ENCODE measurements around the gene GLDN.
"Not testable (repeated sequence)": the region's sequence is repeated elsewhere in the genome, so short reads cannot be mapped to it uniquely, and the experiment has no call there.

GLDN gene

DNA sequence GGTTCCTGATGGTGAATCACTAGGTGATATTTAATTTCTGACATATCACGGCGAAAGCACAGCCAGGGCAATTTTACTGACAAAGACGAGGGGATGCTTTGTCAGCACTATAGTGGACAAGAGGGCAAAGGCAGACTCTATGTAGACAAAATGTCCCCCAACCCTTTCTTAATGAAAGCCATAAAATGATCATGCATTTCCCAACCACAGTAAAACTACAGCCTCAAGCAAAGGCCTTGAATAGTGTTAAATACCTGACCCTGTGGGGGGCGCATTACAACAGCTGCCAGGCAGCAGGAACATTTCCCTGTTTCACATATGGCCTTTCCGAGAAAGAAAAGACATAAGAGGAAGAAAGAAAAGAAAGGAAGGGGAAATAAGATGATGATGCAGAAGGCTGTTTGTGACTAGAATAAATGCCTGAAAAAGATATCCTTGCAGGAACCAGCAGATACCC lies 49.5 kb downstream of the GLDN start:
- DNase-seq = no peak

DNA sequence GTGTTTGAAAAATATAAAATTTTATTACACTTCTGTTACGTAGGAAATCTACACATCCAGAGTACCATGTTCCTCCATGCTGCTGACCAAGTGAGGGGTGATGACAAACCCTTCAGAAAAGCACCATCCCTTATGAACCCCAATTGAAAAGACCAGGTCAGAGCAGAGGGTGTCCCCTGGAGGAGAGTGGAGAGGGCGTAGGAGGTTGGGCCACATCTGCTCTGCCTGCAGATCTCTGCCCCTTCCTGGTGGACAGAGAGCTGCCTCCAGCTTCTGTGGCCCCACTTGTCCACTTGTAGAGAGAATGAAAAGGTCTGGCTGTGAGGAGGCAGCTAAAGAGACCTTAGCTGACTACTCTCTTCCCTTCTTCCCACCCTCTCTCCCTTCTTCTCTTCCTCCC lies 55.5 kb downstream of the GLDN start:
- no peak for DNase-seq

GRCh38 chr15:51398626-51399025 lies 57.2 kb downstream of the GLDN start:
- DNase-seq = no peak

- no peak for DNase-seq
Measured at GRCh38 chr15:51401051-51401780, 59.8 kb downstream of the GLDN start.

GRCh38 chr15:51401872-51402517 lies 60.5 kb downstream of the GLDN start:
- peak; percentile 45 for DNase-seq

- DNase-seq = no peak
Measured at GRCh38 chr15:51403072-51403878, 61.8 kb downstream of the GLDN start.

DNA sequence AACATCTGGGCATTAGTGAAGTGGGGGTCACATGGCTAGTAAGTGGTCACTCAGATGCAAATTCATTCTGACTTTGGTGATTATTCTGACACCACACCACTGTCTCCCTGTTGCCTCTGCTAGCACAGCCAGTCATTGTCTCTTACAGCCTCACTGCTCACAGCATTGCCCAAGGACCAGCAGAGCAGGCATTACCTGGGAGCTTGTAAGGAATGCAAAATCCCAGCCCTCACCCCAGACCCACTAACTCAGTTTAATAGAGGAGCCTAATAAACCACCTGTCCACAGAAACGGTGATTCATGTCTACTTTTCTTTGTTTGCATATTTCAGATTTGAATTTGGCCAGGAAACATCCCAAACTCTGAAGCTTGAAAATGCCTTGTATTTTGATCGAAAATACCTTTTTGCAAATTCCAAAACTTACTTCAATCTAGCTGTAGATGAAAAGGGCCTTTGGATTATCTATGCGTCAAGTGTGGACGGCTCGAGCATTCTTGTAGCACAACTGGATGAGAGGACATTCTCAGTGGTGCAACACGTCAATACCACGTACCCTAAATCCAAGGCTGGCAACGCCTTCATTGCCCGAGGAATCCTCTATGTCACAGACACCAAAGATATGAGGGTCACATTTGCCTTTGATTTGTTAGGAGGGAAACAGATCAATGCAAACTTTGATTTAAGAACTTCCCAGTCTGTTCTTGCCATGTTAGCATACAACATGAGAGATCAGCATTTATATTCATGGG lies 62.7 kb downstream of the GLDN start:
- DNase-seq = no peak

GRCh38 chr15:51405693-51406523 lies 64.5 kb downstream of the GLDN start:
- DNase-seq = no peak

DNA sequence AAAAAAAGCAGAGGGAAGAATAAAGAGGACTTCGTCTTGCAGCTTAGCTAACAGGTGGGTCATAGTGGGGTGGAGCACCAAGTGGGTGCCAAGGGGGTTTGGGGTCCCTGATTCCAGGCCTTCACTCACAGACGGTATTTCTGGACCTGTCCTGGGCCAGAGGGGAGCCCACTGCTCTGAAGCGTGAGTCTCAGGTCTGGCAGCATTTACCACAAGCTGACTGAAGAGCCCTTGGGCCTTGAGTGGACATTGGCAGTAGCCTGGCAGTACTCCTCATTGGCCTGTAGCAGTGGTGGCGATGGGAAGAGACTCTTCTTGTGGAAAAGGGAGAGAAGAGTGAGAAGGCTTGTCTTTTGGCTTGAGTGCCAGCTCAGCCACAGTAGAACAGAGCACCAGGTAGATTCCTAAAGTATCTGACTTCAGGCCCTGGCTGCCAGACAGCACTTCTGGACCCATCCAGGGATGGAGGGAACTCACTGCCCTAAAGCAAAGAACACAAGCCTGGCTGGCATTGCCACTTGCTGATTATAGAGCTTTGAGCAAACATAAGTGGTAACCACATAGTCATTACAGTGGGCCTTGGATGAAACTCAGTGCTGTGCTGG lies 72.9 kb downstream of the GLDN start:
- DNase-seq = no peak

DNA sequence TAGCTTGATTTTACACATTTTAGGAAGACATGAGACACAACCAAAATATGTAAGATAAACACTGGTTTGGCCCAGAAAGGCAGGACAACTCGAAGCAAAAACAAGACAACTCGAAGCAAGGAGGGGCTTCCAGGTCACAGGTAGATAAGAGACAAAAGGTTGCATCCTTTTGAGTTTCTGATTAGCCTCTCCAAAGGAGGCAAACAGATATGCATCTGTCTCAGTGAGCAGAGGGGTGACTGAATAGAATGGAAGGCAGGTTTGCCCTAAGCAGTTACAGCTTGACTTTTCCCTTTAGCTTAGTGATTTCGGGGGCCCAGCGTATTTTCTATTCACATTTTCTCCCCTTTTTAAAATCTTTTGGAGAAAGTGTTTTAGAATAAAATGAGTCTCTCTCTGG lies 74.7 kb downstream of the GLDN start:
- DNase-seq = no peak

DNA sequence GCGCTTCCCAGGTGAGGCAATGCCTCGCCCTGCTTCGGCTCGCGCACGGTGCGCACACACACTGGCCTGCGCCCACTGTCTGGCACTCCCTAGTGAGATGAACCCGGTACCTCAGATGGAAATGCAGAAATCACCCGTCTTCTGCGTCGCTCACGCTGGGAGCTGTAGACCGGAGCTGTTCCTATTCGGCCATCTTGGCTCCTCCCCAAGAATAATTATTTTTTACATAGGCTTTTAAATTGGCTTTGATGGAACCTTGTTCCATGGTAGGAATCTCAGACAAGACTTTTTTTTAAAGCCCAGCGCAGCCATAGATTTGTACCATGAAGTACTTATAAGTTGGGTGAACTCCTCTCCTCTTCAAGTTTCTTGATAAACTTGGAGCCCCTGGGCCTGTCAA lies 81.6 kb downstream of the GLDN start:
- DNase-seq = not testable (repeated sequence)

DNA sequence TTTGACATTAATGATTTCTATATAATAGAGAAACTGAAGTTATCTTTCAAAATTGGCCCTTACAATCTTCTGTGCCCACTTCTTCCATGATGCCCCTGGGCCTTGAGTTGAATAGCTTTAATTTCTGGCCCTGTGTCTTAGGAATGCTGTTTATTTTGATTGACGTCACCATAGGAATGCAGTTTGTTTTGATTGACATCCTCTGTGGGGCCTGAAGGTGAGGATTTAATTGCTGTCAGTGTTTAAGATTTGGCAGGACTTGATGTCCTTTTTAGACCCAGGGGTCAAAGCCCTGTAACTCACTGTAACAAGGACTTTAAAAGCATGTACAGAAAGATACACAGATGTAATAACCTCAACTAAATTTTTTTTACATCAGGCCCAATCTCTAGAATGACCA lies 83.3 kb downstream of the GLDN start:
- no peak for DNase-seq

DNA sequence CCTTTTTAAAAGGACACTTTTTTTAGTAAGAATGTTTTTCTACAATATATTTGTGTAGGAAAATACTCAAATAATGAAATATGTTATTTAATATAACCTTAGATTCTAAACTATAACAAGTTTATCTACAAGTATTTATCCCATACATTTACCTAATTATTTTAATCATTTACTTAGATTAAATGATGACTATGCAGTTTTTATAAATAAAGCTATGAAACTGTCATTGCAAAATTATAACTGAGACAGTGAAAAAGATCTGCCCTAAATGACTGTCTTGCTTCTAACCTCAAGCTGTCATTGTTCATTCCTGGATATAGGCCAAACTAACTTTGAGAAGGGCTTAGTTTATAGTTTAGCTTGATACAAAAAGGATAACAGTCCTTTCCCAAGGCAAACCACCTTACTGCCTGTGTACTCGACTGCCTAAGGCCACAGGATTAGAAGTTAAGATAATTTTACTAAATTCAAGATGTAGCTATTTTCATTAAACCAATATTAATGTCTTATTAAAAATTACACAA lies 84.1 kb downstream of the GLDN start:
- DNase-seq = no peak

DNA sequence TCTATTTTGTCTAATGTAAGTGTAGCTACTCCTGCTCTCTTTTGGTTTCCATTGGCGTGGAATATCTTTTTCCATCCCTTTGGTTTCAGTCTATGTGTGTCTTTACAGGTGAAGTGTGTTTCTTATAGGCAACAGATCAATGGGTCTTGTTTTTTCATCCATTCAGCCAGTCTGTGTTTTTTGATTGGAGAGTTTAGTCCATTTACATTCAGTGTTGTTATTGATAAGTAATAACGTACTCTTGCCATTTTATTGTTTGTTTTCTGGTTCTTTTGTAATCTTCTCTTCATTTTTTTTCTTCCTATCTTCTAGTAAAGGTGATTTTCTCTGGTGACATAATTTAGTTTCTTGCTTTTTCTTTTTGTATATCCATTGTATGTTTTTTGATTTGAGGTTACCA lies 97.1 kb downstream of the GLDN start:
- no peak for DNase-seq

DNA sequence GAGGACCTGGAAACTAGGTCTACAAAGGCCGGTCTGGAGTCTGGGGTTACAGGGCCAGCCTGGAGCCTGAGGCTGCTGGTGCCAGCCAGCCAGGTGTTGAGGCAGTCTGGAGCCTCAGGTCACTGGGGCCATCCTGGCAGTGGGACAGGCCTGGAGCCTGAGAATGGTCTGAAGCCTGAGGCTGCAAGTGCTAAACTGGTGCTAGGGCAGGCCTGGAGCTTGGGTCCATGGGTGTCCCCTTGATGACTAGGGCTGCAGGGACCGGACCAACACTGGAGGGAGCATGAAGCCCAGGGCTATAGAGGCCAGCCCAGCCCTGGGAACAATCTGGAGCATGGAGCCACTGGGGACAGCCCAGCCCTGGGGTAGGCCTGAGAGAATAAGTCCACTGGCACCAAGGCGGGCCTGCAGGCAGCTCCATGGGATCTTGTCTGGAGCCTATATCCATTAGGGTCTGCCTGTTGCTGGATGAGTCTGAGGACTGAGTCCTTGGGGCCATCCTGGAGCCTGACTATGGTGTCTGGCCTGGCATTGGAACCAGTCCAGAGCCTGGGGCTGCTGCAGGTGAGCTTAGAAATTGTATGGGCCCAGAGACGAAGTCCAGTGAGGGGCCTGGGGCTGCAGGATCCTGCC lies 101.9 kb downstream of the GLDN start:
- no peak for DNase-seq

GRCh38 chr15:51444112-51444511 lies 102.7 kb downstream of the GLDN start:
- no peak for DNase-seq

- no peak for DNase-seq
Measured at GRCh38 chr15:51444807-51445206, 103.4 kb downstream of the GLDN start.

- DNase-seq = not testable (repeated sequence)
Measured at GRCh38 chr15:51446029-51446744, 104.7 kb downstream of the GLDN start.

GRCh38 chr15:51447855-51448621 lies 106.6 kb downstream of the GLDN start:
- no peak for DNase-seq
